HG03457 (cell line): ENCODE measurements around the gene RPTOR.

Experiments used
- ATAC-seq: cut with Tn5 transposase; IDR thresholded peaks from one replicate; pipeline ENCODE4 v1.9.1; 2021; ENCODE audit warnings: moderate number of reproducible peaks; ENCODE audit not compliant: unreplicated experiment

The RPTOR gene

GRCh38 chr17:80659651-80660050 is 115.0 kb downstream of the RPTOR start:
- no peak for ATAC-seq

GRCh38 chr17:80660527-80661198 is 116.0 kb downstream of the RPTOR start:
- ATAC-seq: no peak

GRCh38 chr17:80662557-80662956 is 117.9 kb downstream of the RPTOR start:
- no peak for ATAC-seq

- ATAC-seq: no peak
Measured at GRCh38 chr17:80663781-80664206, 119.2 kb downstream of the RPTOR start.

- ATAC-seq: no peak
Measured at GRCh38 chr17:80664217-80664790, 119.7 kb downstream of the RPTOR start.

GRCh38 chr17:80665792-80666191 is 121.2 kb downstream of the RPTOR start:
- ATAC-seq: no peak

- ATAC-seq: no peak
Measured at GRCh38 chr17:80666867-80667266, 122.2 kb downstream of the RPTOR start.

- no peak for ATAC-seq
Measured at GRCh38 chr17:80667462-80668277, 123.0 kb downstream of the RPTOR start.

- no peak for ATAC-seq
Measured at GRCh38 chr17:80668375-80669148, 123.9 kb downstream of the RPTOR start.

- ATAC-seq: no peak
Measured at GRCh38 chr17:80671039-80671824, 126.6 kb downstream of the RPTOR start.

- ATAC-seq: no peak
Measured at GRCh38 chr17:80671825-80672110, 127.1 kb downstream of the RPTOR start.

GRCh38 chr17:80673152-80673920 is 128.7 kb downstream of the RPTOR start:
- ATAC-seq: no peak

- ATAC-seq: no peak
Measured at GRCh38 chr17:80675438-80676095, 130.9 kb downstream of the RPTOR start.

GRCh38 chr17:80676096-80676466 is 131.4 kb downstream of the RPTOR start:
- ATAC-seq: no peak

GRCh38 chr17:80676564-80676963 is 131.9 kb downstream of the RPTOR start:
- ATAC-seq: no peak

- no peak for ATAC-seq
Measured at GRCh38 chr17:80677214-80677756, 132.6 kb downstream of the RPTOR start.

GRCh38 chr17:80679816-80680215 is 135.2 kb downstream of the RPTOR start:
- ATAC-seq: no peak

GRCh38 chr17:80681215-80681614 is 136.6 kb downstream of the RPTOR start:
- no peak for ATAC-seq

GRCh38 chr17:80682372-80682771 is 137.7 kb downstream of the RPTOR start:
- ATAC-seq: no peak
